H1 (cell line): ENCODE measurements around the gene CD58. TPM values are rescaled to one million over a fixed set of nuclear protein-coding genes. Genes with fewer than 3 reads are reported as not detected.

Experiments used
- CTCF ChIA-PET: fragments of 300-600 bp; sonication (Branson Sonifier 250); formaldehyde crosslinking; loops from one replicate; lab custom pipeline; 2021; ENCODE audit not compliant: partially characterized antibody; lab: Charles Lee
- POLR2A ChIA-PET: fragments of 300-600 bp; sonication (Branson Sonifier 250); formaldehyde crosslinking; loops from one replicate; lab custom pipeline; 2021; ENCODE audit warnings: inconsistent platforms; ENCODE audit not compliant: partially characterized antibody; lab: Charles Lee
- DNase-seq, 2 experiments: peaks; one replicate each; pipeline versions ENCODE4 v3.0.0 to v3.0.0-alpha.2; 2010 to 2022; ENCODE audit warnings: low spot score in 2 of 2, low read depth in 1 of 2, mixed read lengths in 1 of 2
- FAIRE-seq: peaks from 2 replicates; lab custom pipeline; 2011; peaks lifted over from hg19 to GRCh38; lab: Jason Lieb, UNC
- H2AFZ ChIP-seq: 2 replicates; pipeline ENCODE4 v1.8.1; 2012; ENCODE audit warnings: low read length, inconsistent platforms
- H2AK5ac ChIP-seq: 2 replicates; pipeline ENCODE4 v1.6.1; 2013; ENCODE audit warnings: low read depth, low read length
- H2BK120ac ChIP-seq: replicated peaks from 2 replicates; pipeline ENCODE3; 2013; ENCODE audit warnings: low read depth, low read length, inconsistent platforms
- H2BK12ac ChIP-seq: 2 replicates; pipeline ENCODE4 v1.6.1; 2013; ENCODE audit warnings: low read depth, low read length
- H2BK15ac ChIP-seq: 2 replicates; pipeline ENCODE4 v1.6.1; 2013; ENCODE audit warnings: low read length
- H2BK20ac ChIP-seq: 2 replicates; pipeline ENCODE4 v1.6.1; 2013; ENCODE audit warnings: low read length
- H2BK5ac ChIP-seq: 2 replicates; pipeline ENCODE4 v1.6.1; 2013; ENCODE audit warnings: low read depth, low read length
- H3K14ac ChIP-seq: 2 replicates; pipeline ENCODE4 v1.6.1; 2013; ENCODE audit warnings: inconsistent platforms; ENCODE audit not compliant: insufficient read length
- H3K18ac ChIP-seq: 2 replicates; pipeline ENCODE4 v1.6.1; 2013; ENCODE audit warnings: low read length; ENCODE audit errors: extremely low read depth
- H3K23ac ChIP-seq: 2 replicates; pipeline ENCODE4 v1.6.1; 2013; ENCODE audit warnings: inconsistent platforms; ENCODE audit not compliant: insufficient read length
- H3K23me2 ChIP-seq: 2 replicates; pipeline ENCODE4 v1.6.1; 2013; ENCODE audit warnings: low read depth, low read length
- H3K27ac ChIP-seq: 2 replicates; pipeline ENCODE4 v1.6.1; 2011; ENCODE audit warnings: low read depth, low read length, inconsistent platforms
- H3K27me3 ChIP-seq, 4 experiments: replicated peaks in 1 of 4; 1 replicate in 1 of 4; 2 replicates in 3 of 4; pipeline versions ENCODE4 v1.6.1 to v1.8.1; 2011 to 2013; ENCODE audit warnings: low read length in 3 of 4, mild to moderate bottlenecking in 3 of 4, inconsistent platforms in 2 of 4, mixed read lengths in 2 of 4, moderate library complexity in 1 of 4; ENCODE audit not compliant: control insufficient read depth in 3 of 4, insufficient read depth in 3 of 4; ENCODE audit errors: extremely low read depth in 1 of 4
- H3K36me3 ChIP-seq, 4 experiments: 2 replicates each; pipeline versions ENCODE4 v1.6.1 to v1.8.1; 2011 to 2013; ENCODE audit warnings: mild to moderate bottlenecking in 4 of 4, low read length in 3 of 4, moderate library complexity in 2 of 4, control low read depth in 1 of 4, inconsistent platforms in 1 of 4; ENCODE audit not compliant: insufficient read depth in 4 of 4, control insufficient read depth in 2 of 4
- H3K4ac ChIP-seq: replicated peaks from 2 replicates; pipeline ENCODE3; 2013; ENCODE audit warnings: low read length, low read depth, mixed read lengths, inconsistent platforms; ENCODE audit not compliant: insufficient read length
- H3K4me1 ChIP-seq, 4 experiments: replicated peaks in 1 of 4; 1 replicate in 1 of 4; 2 replicates in 3 of 4; pipeline versions ENCODE4 v1.6.1 to v1.8.1; 2011 to 2013; ENCODE audit warnings: low read length in 3 of 4, inconsistent platforms in 2 of 4, mixed read lengths in 1 of 4; ENCODE audit not compliant: insufficient read depth in 4 of 4, control insufficient read depth in 3 of 4
- H3K4me2 ChIP-seq, 2 experiments: 2 replicates each; pipeline versions ENCODE4 v1.6.1 to v1.8.1; 2011 to 2013; ENCODE audit warnings: low read depth in 2 of 2, low read length in 2 of 2, control low read depth in 1 of 2, inconsistent platforms in 1 of 2, mild to moderate bottlenecking in 1 of 2; ENCODE audit not compliant: insufficient read depth in 1 of 2
- H3K4me3 ChIP-seq, 4 experiments: fragments of 200-600, 300-600 bp in 1 of 4; sonication (generic), shearing (Covaris generic), sonication (Bioruptor Twin) in 1 of 4; 2 replicates each; pipeline versions ENCODE4 v1.5.1 to v1.8.1; 2011 to 2016; ENCODE audit warnings: low read length in 4 of 4, low read depth in 3 of 4, control low read depth in 2 of 4, inconsistent platforms in 2 of 4, mild to moderate bottlenecking in 2 of 4, mixed read lengths in 1 of 4, moderate library complexity in 1 of 4; ENCODE audit not compliant: insufficient read depth in 2 of 4; ENCODE audit errors: extremely low read depth in 1 of 4
- H3K56ac ChIP-seq: replicated peaks from 2 replicates; pipeline ENCODE3; 2013; ENCODE audit warnings: low read depth, mild to moderate bottlenecking, mixed read lengths, low read length, inconsistent platforms; ENCODE audit not compliant: insufficient read length
- H3K79me1 ChIP-seq: 2 replicates; pipeline ENCODE4 v1.6.1; 2013; ENCODE audit warnings: low read depth, low read length, control low read depth
- H3K79me2 ChIP-seq, 2 experiments: 2 replicates each; pipeline versions ENCODE4 v1.6.1 to v1.8.1; 2012 to 2013; ENCODE audit warnings: low read length in 2 of 2, mild to moderate bottlenecking in 2 of 2, inconsistent platforms in 1 of 2; ENCODE audit not compliant: insufficient read depth in 2 of 2, control insufficient read depth in 1 of 2
- H3K9ac ChIP-seq, 4 experiments: replicated peaks in 1 of 4; 1 replicate in 1 of 4; 2 replicates in 3 of 4; pipeline versions ENCODE4 v1.6.1 to v1.8.1; 2011 to 2013; ENCODE audit warnings: low read depth in 3 of 4, low read length in 3 of 4, control low read depth in 2 of 4, mild to moderate bottlenecking in 2 of 4, moderate library complexity in 2 of 4, inconsistent platforms in 1 of 4; ENCODE audit errors: extremely low read depth in 1 of 4
- H3K9me3 ChIP-seq, 2 experiments: 2 replicates each; pipeline versions ENCODE4 v1.6.1 to v1.8.1; 2012 to 2013; ENCODE audit warnings: mild to moderate bottlenecking in 2 of 2, moderate library complexity in 2 of 2, control low read depth in 1 of 2, inconsistent platforms in 1 of 2, low read depth in 1 of 2, low read length in 1 of 2, mixed read lengths in 1 of 2; ENCODE audit not compliant: insufficient read depth in 2 of 2
- H4K20me1 ChIP-seq, 2 experiments: replicated peaks in 1 of 2; 2 replicates each; pipeline versions ENCODE3 to v1.8.1; 2011 to 2013; ENCODE audit warnings: inconsistent platforms in 2 of 2, low read length in 2 of 2, mild to moderate bottlenecking in 1 of 2; ENCODE audit not compliant: insufficient read depth in 2 of 2, control insufficient read depth in 1 of 2
- H4K5ac ChIP-seq: 2 replicates; pipeline ENCODE4 v1.6.1; 2013; ENCODE audit warnings: low read length, low read depth, mixed read lengths, inconsistent platforms; ENCODE audit not compliant: insufficient read length
- H4K8ac ChIP-seq: 2 replicates; pipeline ENCODE4 v1.8.0; 2013; ENCODE audit warnings: mild to moderate bottlenecking, moderate library complexity, low read length, inconsistent platforms; ENCODE audit not compliant: insufficient read depth; ENCODE audit errors: extremely low read depth
- H4K91ac ChIP-seq: replicated peaks from 2 replicates; pipeline ENCODE3; 2013; ENCODE audit warnings: low read length, mixed read lengths, inconsistent platforms; ENCODE audit not compliant: insufficient read length
- CBX5 ChIP-seq: fragments of 300-800, 300-1000 bp; sonication (generic); IDR thresholded peaks from 2 replicates; pipeline ENCODE4 v1.7.1; 2016; ENCODE audit warnings: antibody characterized with exemption, low read length, low read depth
- CHD2 ChIP-seq: IDR thresholded peaks from 2 replicates; pipeline ENCODE4 v1.6.1; 2012; ENCODE audit warnings: low read length, improper control_type of control experiment
- KDM4A ChIP-seq: IDR thresholded peaks from one replicate; pipeline ENCODE4 v1.7.1; 2012; ENCODE audit warnings: low read depth, mild to moderate bottlenecking, moderate library complexity, low read length, inconsistent platforms; ENCODE audit not compliant: severe bottlenecking
- NRF1 ChIP-seq: IDR thresholded peaks from 2 replicates; pipeline ENCODE4 v1.6.1; 2011; ENCODE audit warnings: mild to moderate bottlenecking, low read depth, low read length, improper control_type of control experiment
- RFX5 ChIP-seq: IDR thresholded peaks from 2 replicates; pipeline ENCODE4 v1.6.1; 2011; ENCODE audit warnings: low read depth, low read length, improper control_type of control experiment, borderline replicate concordance
- SIX5 ChIP-seq: IDR thresholded peaks from 2 replicates; pipeline ENCODE4 v1.6.1; 2011; ENCODE audit warnings: mild to moderate bottlenecking, low read depth, low read length
- YY1 ChIP-seq: IDR thresholded peaks from 2 replicates; pipeline ENCODE4 v1.6.1; 2011; ENCODE audit warnings: low read depth, mild to moderate bottlenecking, low read length
- WGBS, 2 experiments: shearing (Covaris generic) in 1 of 2; methylation state at CpG; one replicate each; pipeline versions ENCODE4 v1.1.6 to v1.1.7; 2013 to 2015; ENCODE audit warnings: low lambda C conversion rate in 2 of 2, mixed read lengths in 2 of 2, inconsistent platforms in 1 of 2, low coverage in 1 of 2, missing lambda C conversion rate in 1 of 2; ENCODE audit not compliant: insufficient replicate concordance in 2 of 2, insufficient coverage in 1 of 2, insufficient read length in 1 of 2; ENCODE audit errors: extremely low coverage in 1 of 2, missing lambda C conversion rate in 1 of 2; 5-methylcytosine and 5-hydroxymethylcytosine counted together
- polyA plus RNA-seq, 7 experiments: library from polyadenylated mRNA; depleted of rRNA in 3 of 7; stranded (reverse) in 5 of 7; unstranded in 2 of 7; fragments of >200 nt in 5 of 7; fragments of 200-250 nt in 2 of 7; gene quantifications; 1 replicate in 5 of 7; 2 replicates in 1 of 7; 4 replicates in 1 of 7; pipeline versions ENCODE4 v1.2.1 to v1.2.3, GENCODE V29; 2011 to 2013; ENCODE audit warnings: missing spikeins in 2 of 7, mixed read lengths in 2 of 7
- total RNA-seq: library from RNA; stranded (reverse); fragmentation: NEBNext Ultra II Directional; extraction: Animal tissue kit (Norgen Biotek cat#: 25700); gene quantifications from 2 replicates; pipeline ENCODE4 v1.2.1, GENCODE V29; 2021
- TF ChIP-seq, protein P1 (sequence below): IDR thresholded peaks from 2 replicates; pipeline ENCODE4 v1.6.1; 2011; ENCODE audit warnings: low read length, improper control_type of control experiment
- TF ChIP-seq, protein P2 (sequence below): IDR thresholded peaks from 2 replicates; pipeline ENCODE4 v1.6.1; 2012; ENCODE audit warnings: inconsistent platforms

CD58 gene
- total and polyA plus RNA-seq, 2 of the 8 experiments (the other 6 are each of a cell fraction or from before 2014, with no cell fraction given) = 5.3 to 5.5 TPM

DNA sequence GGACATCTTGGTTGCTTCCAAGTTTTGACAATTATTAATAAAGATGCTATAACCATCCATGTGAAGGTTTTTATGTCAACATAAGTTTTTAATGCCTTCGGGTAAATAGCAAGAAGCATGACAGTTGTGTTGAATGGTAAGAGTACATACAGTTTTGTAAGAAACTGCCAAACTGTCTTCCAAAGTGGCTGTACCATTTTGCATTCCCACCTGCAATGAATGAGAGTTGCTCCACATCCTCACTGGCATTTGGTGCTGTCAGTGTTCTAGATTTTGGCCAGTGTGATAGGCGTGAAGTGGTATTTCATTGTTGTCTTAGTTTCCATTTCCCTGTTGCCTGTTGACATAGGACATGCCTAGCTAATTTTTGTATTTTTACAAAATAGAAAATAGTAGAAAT is 45.4 kb downstream of the CD58 start:
- Histone ChIP-seq H3K9ac (no peak overlapping the region), H3K14ac (no peak overlapping the region), H3K9me3 (no peaks in the 10 kb centered on the region), H2AFZ (no peak overlapping the region), H3K56ac (no peak overlapping the region), H2BK12ac (no peak overlapping the region), H3K23me2 (no peaks in the 10 kb centered on the region), H3K27ac (no peak overlapping the region), H4K5ac (no peak overlapping the region), H3K4me1 (no peaks in the 10 kb centered on the region), H3K79me2 (no peaks in the 10 kb centered on the region), H4K8ac (no peak overlapping the region), H3K4me2 (no peak overlapping the region), H2BK20ac (no peak overlapping the region), H2AK5ac (no peak overlapping the region), H3K18ac (no peak overlapping the region), H4K20me1 (no peaks in the 10 kb centered on the region), H3K4ac (no peak overlapping the region), H3K27me3 (no peaks in the 10 kb centered on the region), H2BK120ac (no peak overlapping the region), H3K4me3 (no peak overlapping the region), H2BK5ac (no peak overlapping the region), H3K36me3 (no peaks in the 10 kb centered on the region), H3K79me1 (no peaks in the 10 kb centered on the region), H2BK15ac (no peak overlapping the region), H3K23ac (no peak overlapping the region), H4K91ac (no peak overlapping the region)
- ChIA-PET CTCF (no interaction called here), POLR2A (no interaction called here)
- DNase-seq (no peak), FAIRE-seq (no peak)
- 92% methylated on average over 2 of the region's 2 CpGs; no CpG with 5 or more reads in 1 of the 2 experiments for WGBS, 2 experiments
- no peak for TF ChIP-seq NRF1
- no peak for TF ChIP-seq KDM4A
- no peak for TF ChIP-seq RFX5
- TF ChIP-seq, protein P1, sequence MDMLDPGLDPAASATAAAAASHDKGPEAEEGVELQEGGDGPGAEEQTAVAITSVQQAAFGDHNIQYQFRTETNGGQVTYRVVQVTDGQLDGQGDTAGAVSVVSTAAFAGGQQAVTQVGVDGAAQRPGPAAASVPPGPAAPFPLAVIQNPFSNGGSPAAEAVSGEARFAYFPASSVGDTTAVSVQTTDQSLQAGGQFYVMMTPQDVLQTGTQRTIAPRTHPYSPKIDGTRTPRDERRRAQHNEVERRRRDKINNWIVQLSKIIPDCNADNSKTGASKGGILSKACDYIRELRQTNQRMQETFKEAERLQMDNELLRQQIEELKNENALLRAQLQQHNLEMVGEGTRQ = no peak
- TF ChIP-seq CBX5 = no peak
- TF ChIP-seq SIX5 = no peak
- TF ChIP-seq CHD2 = no peak
- TF ChIP-seq YY1 = no peak
- TF ChIP-seq, protein P2, sequence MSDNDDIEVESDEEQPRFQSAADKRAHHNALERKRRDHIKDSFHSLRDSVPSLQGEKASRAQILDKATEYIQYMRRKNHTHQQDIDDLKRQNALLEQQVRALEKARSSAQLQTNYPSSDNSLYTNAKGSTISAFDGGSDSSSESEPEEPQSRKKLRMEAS = no peak
